HG02642 (cell line): ENCODE data around the gene RNF130.

Experiments
- ATAC-seq: cut with Tn5 transposase; IDR thresholded peaks from one replicate; pipeline ENCODE4 v1.9.1; 2021; ENCODE audit warnings: mild to moderate bottlenecking; ENCODE audit not compliant: unreplicated experiment, poor library complexity

Gene RNF130

DNA sequence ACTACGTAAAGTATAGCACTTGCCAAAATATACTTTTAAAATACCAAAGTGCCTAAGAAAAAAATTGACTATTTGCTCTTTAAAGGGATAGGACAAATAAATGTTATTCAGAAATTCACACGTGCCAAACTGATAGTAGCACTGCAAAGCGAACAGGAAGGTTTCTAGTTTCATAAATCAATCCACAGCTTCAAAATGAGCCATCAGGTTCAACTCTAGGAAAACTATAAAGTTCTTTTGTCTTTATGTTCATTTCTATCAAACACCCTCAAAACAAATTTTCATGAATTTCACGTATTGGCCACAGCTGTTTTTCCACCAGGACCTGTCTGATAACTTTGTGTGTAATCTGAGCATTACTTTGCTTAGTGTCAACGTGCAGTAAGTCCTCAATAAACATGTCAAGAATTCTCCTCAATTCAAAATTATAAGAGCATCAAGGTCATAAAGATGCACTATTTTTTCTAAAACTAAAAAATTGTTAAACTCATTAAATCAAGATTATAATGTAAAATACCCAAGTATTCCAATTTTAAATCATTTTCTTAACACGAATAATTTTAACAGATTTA, 3.0 kb downstream of the RNF130 start:
- ATAC-seq: no peak

DNA sequence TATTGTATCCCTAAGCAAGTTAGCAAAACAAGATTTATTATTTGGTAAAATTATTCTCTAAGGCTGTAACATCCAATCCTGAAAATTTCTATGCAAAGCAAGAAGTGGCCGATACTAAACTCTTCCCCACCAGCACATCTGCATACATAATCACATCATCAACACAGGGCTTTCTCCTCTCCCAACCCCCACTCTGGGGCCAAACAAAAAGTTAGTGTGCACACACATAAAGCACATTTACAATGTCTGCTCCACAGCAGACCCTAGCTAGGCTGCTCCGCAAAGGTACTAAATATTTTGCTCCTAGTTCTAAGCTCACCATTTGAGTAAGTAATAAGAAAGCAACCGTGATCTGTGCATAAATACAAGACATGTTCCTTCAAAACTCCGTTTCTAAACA, 3.6 kb downstream of the RNF130 start:
- ATAC-seq: no peak

GRCh38 chr5:180060192-180060591, 11.4 kb downstream of the RNF130 start:
- ATAC-seq: no peak

DNA sequence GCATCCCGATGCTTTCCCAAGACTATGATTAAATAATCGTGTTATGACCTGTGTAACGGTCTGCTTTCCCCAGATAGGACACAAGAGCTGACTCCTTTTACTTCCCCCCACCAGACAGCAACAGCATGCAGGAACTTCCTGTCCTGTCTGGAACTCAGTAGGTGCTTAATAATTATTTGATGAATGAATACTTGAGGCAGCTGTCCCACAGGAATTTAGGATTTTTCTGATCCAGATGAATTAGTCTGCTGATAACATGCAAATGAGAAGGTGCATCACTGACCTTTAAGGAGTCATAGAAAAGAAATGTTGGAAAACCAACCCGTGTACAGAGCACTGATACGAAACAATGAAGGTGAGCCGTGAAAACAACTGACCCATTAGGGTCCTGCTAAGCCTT, 12.2 kb downstream of the RNF130 start:
- no peak for ATAC-seq

- no peak for ATAC-seq
Observed at GRCh38 chr5:180056153-180056552, 15.4 kb downstream of the RNF130 start.

DNA sequence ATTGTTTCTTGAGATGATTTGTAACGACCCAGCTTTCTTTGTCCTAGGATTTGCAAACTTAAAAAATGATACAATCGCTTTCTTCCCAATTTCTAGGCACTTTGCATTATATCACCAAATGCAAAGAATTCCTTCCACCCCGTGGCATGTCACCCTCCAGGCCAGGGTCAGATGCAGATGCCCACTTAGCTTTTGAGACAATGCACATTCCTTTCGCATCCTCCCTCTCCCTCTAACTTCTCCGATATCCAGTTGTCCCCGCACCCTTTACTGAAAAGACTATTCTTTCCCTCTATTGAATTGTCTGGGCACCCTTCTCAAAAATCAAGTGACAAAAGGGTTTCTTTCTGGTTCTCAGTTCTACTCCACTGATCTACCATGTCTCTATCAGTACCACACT, 17.3 kb downstream of the RNF130 start:
- ATAC-seq: no peak

- ATAC-seq: no peak
Observed at GRCh38 chr5:180053061-180053602, 18.4 kb downstream of the RNF130 start.

DNA sequence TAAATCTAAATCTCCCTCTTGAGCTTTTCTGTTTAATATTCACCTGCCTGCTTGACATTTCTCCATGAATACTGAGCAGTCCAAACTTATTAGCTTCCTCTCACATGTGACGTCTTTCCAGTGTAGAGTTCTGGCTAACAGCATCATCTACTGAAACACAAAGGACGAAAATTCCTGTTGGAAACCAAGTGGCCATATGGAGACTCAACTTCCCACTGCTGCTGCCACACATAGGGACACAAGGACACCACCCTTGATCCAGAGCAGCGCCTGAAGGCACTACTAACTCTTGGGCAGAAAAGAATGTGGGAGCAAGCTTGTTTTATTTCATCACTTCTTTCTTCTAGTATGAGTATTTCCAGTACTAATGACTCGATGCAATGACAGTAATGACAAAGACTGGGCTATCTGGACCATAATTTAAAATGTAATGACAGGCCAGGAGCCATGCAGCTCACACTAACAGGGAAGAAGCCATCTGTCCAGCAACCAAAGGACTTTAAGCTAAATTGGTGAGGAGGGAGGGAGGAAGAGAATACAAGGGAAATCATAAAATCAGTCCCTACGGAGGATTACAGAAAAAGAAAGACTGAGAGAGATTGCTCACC, 19.2 kb downstream of the RNF130 start:
- no peak for ATAC-seq

DNA sequence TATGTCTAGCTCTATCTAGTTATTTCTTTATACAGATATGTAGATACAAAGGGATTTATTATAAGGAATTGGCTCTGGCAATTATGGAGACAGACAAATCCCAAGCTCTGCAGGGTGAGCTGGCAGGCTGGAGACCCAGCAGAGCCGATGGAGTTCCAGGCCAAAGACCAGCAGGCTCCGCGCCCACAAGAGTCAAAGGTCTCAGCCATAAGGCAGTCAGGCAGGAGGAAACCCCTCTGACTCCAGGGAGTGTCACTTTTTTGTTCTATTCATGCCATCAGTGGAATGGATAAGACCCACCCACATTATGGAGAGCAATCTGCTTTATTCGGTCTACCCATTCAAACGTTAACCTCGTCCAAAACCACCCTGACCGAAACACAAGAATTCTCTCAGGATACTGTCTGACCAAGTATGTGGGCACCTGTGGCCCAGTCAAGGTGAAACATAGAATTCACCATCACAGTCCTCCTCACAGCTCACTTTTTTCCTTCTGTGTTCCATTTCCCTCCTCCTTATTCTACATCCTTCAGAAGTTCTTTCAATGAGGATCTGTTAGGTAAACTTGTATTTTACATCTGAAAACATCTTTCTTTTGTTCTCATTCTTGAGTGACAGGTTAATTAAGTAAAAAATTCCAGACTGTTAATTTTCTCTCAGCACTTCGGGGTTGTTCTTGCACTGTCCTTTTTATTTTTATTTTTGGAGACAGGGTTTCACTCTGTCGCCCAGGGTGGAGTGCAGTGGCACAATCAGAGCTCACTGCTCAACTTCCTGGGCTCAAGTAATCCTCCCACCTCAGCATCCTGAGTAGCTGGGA, 21.2 kb downstream of the RNF130 start:
- ATAC-seq: no peak

DNA sequence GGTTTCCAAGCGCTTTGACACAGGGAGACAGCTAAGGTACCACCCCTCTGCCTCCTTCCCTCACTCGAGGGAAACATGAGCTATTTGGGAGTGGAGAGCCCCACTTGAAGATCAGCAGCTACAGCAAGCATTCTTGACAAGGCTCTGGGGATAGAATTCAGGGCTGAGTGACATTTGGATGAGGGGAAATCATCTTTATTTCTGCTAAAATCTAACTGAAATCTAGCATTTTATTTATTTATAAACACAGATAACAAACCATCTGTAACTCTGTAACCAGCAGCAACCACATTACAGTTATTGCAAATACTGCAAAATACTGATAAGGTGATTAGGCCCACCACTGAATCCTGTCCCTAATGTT, 22.4 kb downstream of the RNF130 start:
- ATAC-seq: no peak

DNA sequence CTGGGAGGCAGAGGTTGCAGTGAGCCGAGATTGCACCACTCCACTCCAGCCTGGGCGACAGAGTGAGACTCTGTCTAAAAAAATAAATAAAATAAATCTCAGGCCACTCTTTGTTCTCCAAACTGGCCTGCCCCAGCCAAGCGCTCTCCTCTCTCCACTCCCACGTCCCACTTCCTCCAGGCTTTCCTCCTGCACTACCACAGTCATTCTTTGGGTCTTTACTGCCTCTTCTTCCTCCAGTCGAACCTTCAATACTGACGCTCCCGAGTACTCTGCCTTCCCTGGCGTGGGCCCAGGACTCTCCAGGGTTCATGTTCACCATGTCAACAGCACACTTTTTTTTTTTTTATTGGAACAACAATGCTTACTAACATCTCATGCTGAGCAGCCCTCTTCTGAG, 23.9 kb downstream of the RNF130 start:
- no peak for ATAC-seq

GRCh38 chr5:180046656-180047055, 24.9 kb downstream of the RNF130 start:
- no peak for ATAC-seq

- no peak for ATAC-seq
Observed at GRCh38 chr5:180045889-180046499, 25.6 kb downstream of the RNF130 start.

DNA sequence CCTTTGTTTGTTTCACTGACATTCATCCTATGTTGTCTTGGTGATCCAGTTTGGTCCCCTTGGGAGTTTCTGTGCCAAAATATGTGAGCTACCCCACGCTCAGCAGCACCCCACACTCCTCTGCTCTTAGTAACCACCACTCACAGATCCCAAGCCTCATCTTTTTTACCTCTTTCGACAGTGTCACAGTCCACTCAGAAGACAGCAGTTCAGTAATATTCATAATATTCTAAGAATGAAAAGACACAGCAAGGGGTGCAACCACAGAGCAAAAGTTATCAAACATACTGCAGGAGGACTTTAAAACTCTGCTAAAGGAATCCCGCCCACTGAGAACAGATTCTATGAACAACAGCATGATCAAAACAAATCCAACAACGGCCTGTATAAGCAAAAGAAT, 28.2 kb downstream of the RNF130 start:
- no peak for ATAC-seq

- ATAC-seq: no peak
Observed at GRCh38 chr5:180041301-180042274, 30.0 kb downstream of the RNF130 start.

GRCh38 chr5:180040287-180041214, 31.0 kb downstream of the RNF130 start:
- ATAC-seq: no peak

DNA sequence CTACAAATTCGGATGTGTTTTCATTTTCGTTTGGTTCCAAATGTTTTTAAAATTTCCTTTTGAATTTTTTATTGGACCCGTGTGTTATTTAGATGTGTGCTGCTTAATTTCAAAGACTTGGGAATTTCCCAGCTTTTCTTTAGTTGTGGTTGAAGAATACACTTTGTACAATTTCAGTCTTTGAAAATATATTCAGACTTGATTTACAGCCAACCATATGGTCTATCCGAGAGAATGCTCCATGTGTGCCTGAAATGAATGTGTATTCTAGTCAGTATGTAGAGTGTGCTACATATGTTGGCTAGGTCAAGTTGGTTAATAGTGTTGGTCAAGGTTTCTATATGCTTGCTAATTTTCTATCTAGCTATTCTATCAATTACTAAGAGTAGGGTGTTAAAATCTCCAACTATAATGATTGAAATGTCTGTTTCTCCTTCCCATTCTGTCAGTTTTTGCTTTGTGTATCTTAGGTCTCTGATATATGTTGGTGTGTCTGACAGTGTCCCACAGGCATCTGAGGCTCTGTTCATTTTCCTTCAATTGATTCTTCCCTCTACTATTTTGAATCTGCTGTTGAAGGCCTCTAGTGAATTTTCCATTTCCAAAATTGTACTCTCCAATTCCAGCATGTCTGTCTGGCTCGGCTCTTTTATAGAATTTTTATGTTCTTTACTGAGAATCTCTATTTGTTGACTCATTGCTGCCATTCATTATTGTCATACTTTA, 36.2 kb downstream of the RNF130 start:
- ATAC-seq: no peak

DNA sequence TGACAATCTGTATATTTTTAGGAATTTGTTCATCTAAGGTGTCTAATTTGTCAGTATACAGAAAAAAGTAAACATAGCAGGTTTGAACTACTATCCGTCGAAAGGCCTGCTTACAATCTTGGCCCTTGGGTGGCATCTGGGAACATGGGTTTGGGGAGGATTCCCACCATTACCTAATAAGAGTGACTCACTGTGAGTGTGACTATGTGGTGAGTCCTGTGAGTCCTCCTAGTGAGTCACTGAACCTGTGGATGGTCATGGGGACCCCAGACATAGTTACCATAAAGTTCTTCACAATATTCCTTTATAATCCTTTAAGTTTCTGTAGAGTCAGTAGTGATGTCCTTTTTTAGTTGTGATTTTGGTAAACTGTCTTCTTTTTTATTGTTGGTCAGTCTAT, 37.0 kb downstream of the RNF130 start:
- no peak for ATAC-seq
